Renal pelvis (tissue), 4 donors: ENCODE results near the gene SLX4. TPM values are rescaled to one million over a fixed set of nuclear protein-coding genes. Genes with fewer than 3 reads are reported as not detected.
A peak's percentile ranks its signal among the peaks of the same experiment; 100 is the strongest.
"Not testable (repeated sequence)": the region's sequence is repeated elsewhere in the genome, so short reads cannot be mapped to it uniquely, and the experiment has no call there.

Experiments used
- DNase-seq: peaks from one replicate; pipeline ENCODE4 v3.0.0-alpha.2; 2013
- polyA plus RNA-seq, 3 donors: library from polyadenylated mRNA; unstranded; fragments of 120-200 nt; gene quantifications; one replicate each; pipeline ENCODE4 v1.2.1, GENCODE V29; 2013; ENCODE audit not compliant: insufficient read length in 3 of 3

SLX4 gene
- polyA plus RNA-seq, 3 donors: 4.9 to 8.7 (median 7.6) TPM

- no peak for DNase-seq
Measured at GRCh38 chr16:3643095-3643730, 31.8 kb upstream of the SLX4 start.

GRCh38 chr16:3642397-3643094, 31.1 kb upstream of the SLX4 start:
- no peak for DNase-seq

- no peak for DNase-seq
Measured at GRCh38 chr16:3641801-3642396, 30.5 kb upstream of the SLX4 start.

GRCh38 chr16:3640632-3641501, 29.5 kb upstream of the SLX4 start:
- no peak for DNase-seq

- DNase-seq: no peak
Measured at GRCh38 chr16:3640207-3640606, 28.8 kb upstream of the SLX4 start.

GRCh38 chr16:3638916-3639644, 27.7 kb upstream of the SLX4 start:
- DNase-seq: no peak

GRCh38 chr16:3637371-3637923, 26.0 kb upstream of the SLX4 start:
- peak; percentile 53 for DNase-seq

- DNase-seq: no peak
Measured at GRCh38 chr16:3625911-3626732, 14.7 kb upstream of the SLX4 start.

- DNase-seq: no peak
Measured at GRCh38 chr16:3625331-3625730, 13.9 kb upstream of the SLX4 start.

GRCh38 chr16:3623642-3624041, 12.2 kb upstream of the SLX4 start:
- no peak for DNase-seq

- DNase-seq: no peak
Measured at GRCh38 chr16:3618769-3619141, 7.3 kb upstream of the SLX4 start.

GRCh38 chr16:3612510-3613466, 1.4 kb upstream of the SLX4 start:
- DNase-seq: no peak

GRCh38 chr16:3610698-3611145, 684 bp downstream of the SLX4 start:
- no peak for DNase-seq

GRCh38 chr16:3609895-3610697, 1.3 kb downstream of the SLX4 start:
- no peak for DNase-seq

GRCh38 chr16:3608976-3609375, 2.4 kb downstream of the SLX4 start:
- DNase-seq: not testable (repeated sequence)

- no peak for DNase-seq
Measured at GRCh38 chr16:3608069-3608468, 3.3 kb downstream of the SLX4 start.

- no peak for DNase-seq
Measured at GRCh38 chr16:3607634-3608033, 3.8 kb downstream of the SLX4 start.

- no peak for DNase-seq
Measured at GRCh38 chr16:3607161-3607560, 4.2 kb downstream of the SLX4 start.
